ENCODE data around the gene SERINC5. TPM values are rescaled to one million over a fixed set of nuclear protein-coding genes. Genes with fewer than 3 reads are reported as not detected.

Gene SERINC5
- total RNA-seq, 4 donors from 2014 or later, result 19.5 to 32.8 (median 25.6) TPM

DNA sequence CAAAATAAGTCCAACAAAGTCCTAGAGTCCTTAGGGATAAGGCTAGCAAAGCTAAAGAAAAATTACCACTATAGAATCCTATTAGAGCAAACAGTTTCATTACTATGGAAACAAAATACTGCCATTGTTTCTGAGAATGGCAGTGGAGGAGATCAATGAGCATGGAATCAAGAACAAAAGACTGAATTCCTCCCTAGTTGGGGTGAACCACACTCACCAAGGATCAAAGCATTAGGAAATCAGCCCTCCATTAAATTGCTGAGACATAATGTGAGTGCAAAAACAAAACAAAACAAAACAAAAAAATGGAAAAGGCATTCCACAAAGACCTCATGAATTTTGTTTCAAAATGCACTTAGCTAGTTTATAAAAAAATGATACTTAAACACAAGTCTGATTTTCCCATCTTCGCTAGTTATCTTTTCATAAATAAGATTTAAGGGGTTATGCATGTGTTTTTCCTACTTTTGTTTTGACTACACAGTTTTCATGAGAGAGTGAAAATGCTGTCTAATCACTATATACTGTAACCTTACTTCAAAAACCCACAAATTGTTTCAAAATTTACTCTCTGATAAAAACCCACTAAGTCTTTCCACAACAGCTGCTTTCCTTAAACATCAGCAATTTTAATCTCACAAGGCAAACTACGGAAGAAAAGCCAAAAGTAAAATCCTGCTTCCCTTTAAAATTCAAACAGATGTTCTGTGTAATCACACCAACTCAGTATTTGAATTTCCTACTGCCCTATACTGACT lies 9.7 kb downstream of the SERINC5 start:
- no peak for ATAC-seq (ENCODE audit: low FRiP score)
- TF ChIP-seq, protein P1, sequence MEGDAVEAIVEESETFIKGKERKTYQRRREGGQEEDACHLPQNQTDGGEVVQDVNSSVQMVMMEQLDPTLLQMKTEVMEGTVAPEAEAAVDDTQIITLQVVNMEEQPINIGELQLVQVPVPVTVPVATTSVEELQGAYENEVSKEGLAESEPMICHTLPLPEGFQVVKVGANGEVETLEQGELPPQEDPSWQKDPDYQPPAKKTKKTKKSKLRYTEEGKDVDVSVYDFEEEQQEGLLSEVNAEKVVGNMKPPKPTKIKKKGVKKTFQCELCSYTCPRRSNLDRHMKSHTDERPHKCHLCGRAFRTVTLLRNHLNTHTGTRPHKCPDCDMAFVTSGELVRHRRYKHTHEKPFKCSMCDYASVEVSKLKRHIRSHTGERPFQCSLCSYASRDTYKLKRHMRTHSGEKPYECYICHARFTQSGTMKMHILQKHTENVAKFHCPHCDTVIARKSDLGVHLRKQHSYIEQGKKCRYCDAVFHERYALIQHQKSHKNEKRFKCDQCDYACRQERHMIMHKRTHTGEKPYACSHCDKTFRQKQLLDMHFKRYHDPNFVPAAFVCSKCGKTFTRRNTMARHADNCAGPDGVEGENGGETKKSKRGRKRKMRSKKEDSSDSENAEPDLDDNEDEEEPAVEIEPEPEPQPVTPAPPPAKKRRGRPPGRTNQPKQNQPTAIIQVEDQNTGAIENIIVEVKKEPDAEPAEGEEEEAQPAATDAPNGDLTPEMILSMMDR (IDR thresholded peaks at IDR 0.05), result no peak
- no peak for DNase-seq (ENCODE audit: low spot score)

DNA sequence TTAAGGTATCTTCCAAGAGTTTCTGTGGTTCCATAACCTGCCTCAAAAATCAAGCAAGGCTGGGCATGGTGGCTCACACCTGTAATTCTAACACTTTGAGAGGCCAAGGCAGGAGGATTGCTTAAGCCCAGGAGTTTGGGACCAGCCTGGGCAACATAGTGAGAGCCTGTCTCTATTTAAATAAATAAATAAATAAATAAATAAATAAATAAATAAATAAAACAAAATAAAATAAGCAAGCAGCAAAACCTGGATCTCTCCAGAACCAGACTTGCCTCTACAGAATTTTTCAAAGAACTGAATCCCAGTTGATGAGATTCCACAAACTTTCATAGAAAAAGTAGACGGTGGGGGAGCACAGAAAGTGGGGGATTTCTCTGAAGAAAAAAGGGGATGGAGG lies 12.3 kb downstream of the SERINC5 start:
- no peak for ATAC-seq (ENCODE audit: low FRiP score)
- TF ChIP-seq, protein P1 (IDR thresholded peaks at IDR 0.05), result no peak

DNA sequence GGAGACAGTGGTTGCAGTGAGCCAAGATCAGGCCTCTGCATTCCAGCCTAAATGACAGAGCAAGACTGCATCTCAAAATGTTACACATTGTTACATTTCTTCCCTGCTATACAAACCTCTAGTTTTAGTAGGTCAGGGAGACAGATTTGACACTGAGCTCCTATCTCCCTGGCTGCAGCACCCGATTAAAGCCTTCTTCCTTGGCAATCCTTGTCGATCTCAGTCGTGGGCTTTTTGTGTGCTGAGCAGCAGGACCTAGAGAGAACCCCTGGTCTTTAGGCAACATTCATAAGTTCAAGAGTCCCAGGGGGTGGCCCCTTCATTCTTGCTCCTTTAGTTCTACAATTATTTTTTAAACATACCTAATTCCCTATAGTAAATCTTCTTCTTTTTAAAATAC lies 13.0 kb downstream of the SERINC5 start:
- DNase-seq (ENCODE audit: low spot score), result no peak
- TF ChIP-seq, protein P1 (IDR thresholded peaks at IDR 0.05), result no peak
- no peak for ATAC-seq (ENCODE audit: low FRiP score)

More for the DNA sequence above, 12.3 kb downstream of the SERINC5 start:
- DNase-seq (ENCODE audit: low spot score), result no peak

DNA sequence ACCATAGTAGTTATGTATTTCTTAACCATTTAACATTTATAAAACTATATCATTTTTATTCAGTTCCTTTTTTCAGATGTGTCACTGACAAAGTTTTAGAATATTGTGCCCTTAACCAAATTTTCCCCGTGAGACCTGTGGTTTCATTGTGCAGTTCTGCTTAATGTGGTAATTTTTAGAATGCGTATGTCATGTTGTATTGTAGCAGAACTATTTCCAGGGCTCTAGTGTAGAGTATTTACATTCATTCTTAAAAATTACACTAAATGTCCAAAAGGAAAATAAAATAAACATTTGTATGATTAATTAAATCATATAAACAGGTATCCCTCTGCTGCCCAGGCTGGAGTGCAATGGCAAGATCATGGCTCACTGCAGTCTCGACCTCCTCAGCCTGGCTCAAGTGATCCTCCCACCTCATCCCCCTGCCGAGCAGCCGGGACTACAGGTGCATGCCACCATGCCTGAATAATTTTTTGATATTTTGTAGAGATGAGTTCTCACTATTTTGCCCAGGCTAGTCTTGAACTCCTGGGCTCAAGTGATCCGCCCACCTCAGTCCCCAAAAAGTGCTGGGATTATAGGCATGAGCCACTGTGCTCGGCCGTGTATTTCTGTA lies 15.4 kb downstream of the SERINC5 start:
- DNase-seq (ENCODE audit: low spot score) (no peak), ATAC-seq (ENCODE audit: low FRiP score) (no peak)
- TF ChIP-seq, protein P1 (IDR thresholded peaks at IDR 0.05), result no peak

DNA sequence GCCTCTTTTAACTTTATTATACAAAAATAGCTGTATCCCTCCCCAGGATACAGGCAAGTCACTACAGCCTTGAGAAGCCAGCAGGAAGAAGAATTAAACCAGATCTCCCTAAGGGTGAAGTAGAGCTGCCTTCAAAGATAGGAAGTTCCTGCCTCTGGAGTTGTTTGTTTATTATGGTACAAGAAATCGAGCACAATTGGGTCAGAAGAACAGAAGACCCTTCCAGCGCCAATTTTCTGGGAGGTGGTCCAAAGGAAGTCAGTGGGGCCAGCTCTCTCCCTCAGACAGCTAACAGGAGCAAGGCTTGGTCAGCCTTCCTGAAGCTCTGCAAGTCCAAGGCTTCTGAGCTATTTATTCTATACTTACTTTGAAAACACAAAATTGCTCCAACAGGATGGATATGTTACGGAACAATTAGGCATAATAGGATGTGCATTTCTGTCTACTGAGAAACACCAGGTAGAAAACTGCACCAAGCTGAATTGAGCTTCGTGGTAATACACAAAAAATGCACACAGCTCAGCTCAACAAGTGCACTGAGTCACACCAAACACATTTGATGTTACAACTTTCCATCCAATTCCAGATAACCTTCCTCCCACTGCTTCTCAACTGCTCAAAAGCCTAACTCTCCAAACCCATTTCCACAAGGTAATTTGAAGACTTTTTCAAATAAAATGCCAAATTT lies 16.0 kb downstream of the SERINC5 start:
- ATAC-seq (ENCODE audit: low FRiP score) (no peak), DNase-seq (ENCODE audit: low spot score) (no peak)
- TF ChIP-seq, protein P1 (IDR thresholded peaks at IDR 0.05), result no peak

DNA sequence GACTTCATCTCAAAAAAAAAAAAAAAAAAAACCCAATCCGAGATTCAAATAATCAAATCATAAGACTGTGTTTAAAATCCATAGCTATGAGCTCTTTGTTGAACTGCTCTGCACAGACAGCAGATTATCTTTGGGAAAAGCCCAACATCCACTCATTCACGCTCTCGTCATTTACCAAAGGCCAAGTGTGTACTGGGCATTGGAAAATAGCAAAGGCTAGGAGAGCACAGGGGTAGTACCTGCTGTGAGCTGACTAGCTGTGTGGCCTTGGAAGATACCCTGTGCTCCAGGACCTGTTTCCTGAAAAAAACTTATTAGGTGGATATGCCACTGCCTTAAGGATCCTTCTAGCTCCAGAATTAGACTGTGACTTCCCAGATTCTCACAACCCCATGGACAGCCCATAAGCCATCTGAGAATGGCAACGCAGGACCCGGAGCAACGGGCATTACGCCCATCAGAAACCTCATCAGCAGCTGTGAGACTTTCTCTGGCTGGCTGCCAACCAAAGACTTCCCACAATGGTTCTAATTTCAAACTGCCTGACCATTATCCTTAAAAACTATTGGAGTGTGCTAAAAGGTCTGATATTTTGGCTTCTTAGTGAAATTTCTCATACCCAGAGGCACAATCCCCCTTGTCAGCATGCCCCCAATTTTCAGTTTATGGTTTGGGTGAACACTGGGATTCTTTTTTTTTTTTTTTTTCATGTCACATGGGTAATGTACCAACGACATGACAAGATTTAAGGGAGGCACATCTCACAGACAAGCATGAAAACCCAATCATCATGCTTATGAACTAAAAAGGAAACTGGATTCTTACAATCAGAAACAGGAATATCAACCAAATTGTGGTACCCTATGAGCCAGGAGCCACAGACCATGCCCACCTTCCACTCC lies 16.8 kb downstream of the SERINC5 start:
- DNase-seq (ENCODE audit: low spot score) (no peak), ATAC-seq (ENCODE audit: low FRiP score) (no peak)
- TF ChIP-seq, protein P1 (IDR thresholded peaks at IDR 0.05), result no peak

All from omental fat pad (tissue), 4 donors.